ENCODE data around the gene IFITM2. TPM values are rescaled to one million over a fixed set of nuclear protein-coding genes. Genes with fewer than 3 reads are reported as not detected.
"Not testable (repeated sequence)": the region's sequence is repeated elsewhere in the genome, so short reads cannot be mapped to it uniquely, and the experiment has no call there.

The IFITM2 gene
- total RNA-seq, 1 donor from 2014 or later: 5.5 TPM

DNA sequence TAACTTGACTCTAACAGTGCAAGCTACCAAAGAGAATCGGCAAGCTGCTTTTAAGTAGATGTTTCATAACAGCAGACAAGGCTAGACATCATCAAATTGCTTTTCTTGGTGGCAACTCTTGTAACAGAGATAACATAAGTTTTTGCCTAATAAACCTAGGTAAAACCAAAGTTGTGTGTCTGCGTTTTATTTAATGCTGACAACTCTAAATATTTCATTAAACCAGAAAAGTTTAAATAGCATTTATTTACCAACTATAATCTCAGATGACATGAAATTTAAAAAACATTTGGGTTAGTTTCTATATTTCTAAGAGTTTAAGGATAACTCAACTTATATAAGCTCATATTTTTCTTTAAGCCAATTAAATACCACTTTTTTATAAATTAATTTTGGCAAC lies 32.3 kb downstream of the IFITM2 start:
- no peak for DNase-seq (ENCODE audit: low spot score)

DNA sequence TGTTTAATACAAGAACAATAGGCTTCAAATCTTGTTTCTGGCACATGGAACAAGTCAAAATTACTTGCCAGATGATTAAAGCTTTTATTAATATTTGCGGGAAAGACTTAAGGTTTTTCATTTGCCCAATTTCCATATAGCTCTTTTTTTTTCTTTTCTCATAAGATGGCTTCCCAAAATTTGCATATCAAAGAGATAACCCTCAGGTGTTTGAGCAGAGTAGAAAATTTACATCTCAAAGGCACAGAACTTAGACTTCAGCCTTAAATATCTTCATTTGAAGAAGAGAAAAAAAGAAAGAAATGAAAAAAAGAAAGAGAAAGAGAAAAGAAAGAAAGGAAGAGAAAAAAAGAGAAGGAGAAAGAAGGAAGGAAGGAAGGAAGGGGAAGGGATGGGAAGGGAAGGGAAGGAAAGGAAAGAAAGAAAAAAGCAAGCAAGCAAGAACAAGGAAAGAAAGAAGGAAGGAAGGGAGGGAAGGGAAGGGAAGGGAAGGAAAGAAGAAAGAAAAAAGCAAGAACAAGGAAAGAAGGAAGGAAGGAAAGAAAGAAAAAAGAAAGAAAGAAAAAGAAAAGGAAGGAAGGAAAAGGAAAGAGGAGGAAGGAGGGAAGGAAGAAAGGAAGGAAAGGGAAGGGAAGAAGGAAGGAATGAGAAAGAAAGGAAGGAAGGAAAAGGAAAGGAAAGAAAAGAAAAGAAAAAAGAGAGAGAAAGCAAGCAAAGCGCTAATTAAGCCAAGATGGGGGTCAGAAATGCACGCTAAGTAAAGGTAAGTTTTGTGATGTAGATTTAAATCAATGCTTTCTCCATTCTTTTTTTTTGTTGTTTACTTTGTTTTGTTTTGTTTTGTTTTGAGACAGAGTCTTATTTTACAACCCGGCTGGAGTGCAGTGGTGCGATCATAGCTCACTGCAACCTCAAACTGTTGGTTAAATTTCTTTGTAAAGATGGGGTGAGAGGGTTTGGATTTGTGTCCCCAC lies 33.2 kb downstream of the IFITM2 start:
- no peak for DNase-seq (ENCODE audit: low spot score)

DNA sequence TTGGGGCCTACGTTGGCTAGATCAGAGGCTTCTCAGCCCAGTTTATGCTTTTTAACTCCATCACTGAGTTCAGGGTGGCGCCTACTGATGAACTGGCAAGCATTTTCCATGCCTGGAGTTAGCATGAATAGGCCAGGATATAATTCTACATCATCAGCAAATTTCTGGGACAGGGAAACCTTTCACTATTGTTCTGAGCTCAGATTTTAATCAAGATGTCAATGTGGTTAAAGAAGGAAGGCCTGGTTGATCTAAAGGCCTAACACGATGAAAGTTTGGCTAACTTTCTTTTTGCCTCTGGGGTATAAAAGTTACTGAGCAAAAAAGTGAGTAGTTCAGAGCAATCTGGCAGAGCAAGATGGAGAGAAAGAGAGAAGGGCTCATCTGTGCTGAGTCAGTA lies 34.7 kb downstream of the IFITM2 start:
- DNase-seq (ENCODE audit: low spot score): no peak

DNA sequence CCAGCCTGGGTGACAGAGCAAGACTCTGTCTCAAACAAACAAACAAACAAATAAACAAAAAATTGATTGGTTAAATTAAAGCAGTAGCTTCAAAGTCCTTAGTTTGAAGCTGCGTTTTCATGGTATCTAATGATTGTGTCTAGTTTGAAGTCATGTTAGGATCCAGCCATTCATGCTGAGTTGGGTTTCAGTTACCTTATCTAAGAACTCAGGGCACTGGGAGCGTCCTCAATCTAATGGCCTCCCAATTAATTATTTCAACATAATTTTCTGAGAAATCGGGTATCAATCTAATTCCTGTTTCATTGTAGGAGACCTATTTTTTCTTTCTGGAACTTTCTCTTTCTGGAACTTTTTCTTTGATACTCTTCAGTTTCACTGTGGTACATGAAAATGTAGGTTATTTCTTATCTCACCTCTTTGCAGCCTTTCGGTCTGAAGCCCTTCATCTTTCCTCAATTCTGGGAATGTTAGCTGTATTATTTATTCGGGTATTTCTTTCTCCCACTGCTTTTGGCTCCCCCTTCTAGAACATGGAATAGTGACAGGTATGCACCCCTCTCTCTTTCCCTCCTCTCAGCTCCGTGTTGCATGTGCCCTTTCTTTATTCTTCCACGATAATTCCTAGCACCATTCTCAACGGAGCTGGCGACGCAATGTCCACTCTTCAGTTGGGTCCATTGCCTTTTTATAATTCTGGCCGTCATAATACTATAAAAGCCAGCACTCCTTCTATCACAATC lies 37.4 kb downstream of the IFITM2 start:
- no peak for DNase-seq (ENCODE audit: low spot score)

DNA sequence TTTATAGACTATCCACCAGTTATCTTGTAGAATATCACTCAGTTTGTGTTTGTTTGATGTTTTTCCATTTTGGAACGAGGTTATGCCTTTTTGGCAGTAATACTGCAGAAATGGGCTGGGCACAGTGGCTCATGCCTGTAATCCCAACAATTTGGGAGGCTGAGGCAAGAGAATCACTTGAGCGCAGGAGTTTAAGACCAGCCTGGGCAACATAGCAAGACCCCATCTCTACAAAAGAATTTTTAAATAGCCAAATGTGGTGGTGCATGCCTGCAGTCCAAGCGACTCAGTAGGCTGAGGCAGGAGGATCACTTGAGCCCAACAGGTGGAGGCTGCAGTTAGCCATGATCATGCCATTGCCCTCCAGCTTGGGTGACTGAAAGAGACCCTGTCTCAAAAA lies 38.9 kb downstream of the IFITM2 start:
- DNase-seq (ENCODE audit: low spot score): no peak

DNA sequence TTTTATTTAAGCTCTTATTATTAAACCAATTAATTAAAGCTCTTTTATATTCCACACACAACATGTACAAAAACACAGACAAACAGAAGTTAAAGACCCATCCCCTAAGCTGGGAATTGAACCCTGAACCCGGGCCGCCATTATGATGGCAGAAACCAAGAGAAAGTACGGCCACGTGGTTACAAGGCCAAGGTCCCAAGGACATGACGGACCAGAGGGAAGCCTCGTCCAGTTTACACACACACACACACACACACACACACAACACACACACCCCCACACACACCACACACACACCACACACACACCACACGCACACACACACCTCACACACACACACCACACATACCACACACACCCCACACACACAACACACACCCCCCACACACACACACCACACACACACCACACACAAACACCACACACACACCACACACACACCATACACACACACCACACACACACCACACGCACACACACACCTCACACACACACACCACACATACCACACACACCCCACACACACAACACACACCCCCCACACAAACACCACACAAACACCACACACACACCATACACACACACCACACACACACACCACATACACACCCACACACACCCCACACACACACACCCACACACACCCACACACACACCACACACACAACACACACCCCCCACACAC lies 41.8 kb downstream of the IFITM2 start:
- DNase-seq (ENCODE audit: low spot score): not testable (repeated sequence)

DNA sequence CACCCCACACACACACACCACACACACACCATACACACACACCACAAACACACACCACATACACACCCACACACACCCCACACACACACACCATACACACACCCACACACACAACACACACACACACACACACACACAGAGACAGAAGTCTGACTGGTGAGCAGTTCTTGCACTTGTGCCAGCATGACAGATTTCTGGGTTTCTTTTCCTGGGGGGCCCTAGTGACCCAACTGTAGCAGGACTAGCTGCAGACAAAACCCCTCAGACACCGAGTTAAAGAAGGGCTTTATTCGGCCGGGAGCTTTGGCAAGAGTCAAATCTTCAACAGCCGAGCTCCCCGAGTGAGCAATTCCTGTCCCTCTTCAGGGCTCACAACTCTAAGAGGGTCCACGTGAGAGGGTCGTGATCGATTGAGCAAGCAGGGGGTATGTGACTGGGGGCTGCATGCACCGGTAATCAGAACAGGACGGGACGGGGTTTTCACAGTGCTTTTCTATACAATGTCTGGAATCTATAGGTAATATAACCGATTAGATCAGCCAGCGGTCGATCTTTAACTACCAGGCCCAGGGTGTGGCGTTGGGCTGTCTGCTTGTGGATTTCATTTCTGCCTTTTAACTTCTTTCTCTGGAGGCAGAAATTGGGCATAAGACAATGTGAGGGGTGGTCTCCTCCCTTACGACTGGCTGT lies 42.6 kb downstream of the IFITM2 start:
- DNase-seq (ENCODE audit: low spot score): peak; percentile 48

DNA sequence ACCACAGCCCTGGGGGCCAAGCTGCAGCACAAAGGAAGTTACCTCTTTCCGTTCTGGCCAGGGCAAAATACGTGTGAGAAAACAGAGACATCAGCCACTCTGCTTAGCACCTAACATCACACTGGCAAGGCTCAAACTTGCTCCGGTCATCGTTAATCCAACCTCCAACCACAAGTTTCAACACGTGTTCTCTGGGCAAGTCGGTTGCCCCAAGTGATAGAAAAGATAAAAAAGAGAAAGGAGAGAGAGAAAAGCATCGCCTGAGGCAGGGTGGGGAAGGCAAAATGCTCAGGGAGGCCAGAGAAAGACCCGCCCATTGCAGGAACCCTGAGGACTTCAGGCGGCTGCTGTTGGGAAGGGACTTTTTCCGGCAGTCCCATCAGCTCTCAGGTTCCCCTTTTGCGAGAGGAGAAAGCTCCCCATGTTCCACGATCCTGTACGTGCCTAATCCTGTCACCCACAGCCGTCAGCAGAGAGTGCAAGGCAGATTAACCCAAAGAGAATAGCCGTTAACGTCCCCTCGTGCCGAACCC lies 43.2 kb downstream of the IFITM2 start:
- DNase-seq (ENCODE audit: low spot score): peak; percentile 77

DNA sequence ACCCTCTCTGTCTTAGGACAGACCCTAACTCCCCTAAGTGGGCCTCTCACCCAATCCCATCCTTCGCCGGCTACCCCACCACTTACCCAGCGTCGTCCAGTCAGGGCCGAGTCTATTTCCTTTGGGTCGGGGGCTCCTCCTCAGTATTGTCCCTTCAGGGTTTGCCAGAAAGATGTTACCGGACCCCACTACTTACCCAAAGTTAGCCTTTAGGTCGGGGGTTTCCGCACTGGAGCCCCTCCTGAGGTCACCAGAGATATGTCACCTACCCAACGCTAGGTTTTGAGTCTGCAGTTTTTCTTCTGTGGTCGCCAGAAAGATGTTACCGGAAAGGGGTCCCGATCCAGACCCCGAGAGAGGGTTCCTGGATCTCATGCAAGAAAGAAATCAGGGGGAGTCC lies 43.8 kb downstream of the IFITM2 start:
- no peak for DNase-seq (ENCODE audit: low spot score)

DNA sequence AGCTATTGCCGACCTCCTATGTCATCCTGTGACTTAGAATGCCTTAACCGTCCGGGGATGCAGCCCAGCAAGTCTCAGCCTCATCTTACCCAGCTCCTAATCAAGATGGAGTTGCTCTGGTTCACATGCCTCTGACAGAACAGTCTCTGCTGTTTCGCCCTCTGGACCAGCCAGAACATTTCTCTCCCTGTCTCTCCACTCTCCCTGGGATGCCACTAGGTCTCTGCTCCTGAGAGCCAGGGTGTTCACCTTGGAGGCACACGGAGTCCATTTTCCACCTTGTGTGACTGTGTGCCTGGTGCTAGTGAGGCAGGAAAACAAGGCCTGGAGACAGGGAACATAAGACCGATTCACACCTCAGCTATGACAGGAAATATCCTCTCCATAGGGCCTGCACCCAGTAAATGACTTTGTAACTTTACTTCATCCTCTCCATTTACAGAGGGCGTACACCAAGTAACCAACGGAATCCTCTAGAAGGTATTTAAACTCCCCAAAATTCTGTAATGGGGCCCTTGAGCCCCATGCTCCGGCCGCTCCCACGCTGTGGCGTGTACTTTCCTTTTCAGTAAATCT lies 44.9 kb downstream of the IFITM2 start:
- no peak for DNase-seq (ENCODE audit: low spot score)

DNA sequence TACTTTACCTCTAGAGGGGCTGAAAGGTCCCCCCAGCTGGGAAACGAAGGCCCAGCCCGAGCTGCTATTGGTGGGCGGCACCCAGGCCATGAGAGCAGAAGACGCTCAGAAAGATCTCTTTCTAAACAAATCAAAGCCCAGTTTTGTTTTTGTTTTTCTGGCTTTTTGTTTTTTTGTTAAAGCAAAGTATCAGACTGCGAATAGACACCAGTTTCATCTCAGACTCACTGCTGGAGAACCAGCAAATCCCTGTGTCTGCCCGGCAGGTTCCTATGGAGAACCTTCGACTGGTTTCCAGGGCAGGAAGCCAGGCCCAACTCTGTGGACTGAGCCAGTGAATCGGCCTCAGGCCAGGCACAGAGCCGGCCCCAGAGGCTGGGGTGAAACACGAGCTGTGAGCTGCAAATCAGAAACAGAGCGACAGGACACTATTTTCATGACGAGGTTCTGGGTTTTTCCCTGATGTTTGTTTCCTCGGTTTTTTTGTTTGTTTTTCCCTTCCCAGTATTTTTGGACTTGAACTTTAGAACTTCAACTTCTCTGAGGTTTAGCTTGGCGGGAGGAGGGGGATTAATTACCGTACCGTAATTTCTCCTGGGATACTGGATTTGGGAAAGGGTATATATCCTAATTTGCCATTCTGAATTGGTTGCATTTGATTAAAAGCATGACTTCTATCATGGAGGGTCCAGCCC lies 45.7 kb downstream of the IFITM2 start:
- DNase-seq (ENCODE audit: low spot score): peak; percentile 94

DNA sequence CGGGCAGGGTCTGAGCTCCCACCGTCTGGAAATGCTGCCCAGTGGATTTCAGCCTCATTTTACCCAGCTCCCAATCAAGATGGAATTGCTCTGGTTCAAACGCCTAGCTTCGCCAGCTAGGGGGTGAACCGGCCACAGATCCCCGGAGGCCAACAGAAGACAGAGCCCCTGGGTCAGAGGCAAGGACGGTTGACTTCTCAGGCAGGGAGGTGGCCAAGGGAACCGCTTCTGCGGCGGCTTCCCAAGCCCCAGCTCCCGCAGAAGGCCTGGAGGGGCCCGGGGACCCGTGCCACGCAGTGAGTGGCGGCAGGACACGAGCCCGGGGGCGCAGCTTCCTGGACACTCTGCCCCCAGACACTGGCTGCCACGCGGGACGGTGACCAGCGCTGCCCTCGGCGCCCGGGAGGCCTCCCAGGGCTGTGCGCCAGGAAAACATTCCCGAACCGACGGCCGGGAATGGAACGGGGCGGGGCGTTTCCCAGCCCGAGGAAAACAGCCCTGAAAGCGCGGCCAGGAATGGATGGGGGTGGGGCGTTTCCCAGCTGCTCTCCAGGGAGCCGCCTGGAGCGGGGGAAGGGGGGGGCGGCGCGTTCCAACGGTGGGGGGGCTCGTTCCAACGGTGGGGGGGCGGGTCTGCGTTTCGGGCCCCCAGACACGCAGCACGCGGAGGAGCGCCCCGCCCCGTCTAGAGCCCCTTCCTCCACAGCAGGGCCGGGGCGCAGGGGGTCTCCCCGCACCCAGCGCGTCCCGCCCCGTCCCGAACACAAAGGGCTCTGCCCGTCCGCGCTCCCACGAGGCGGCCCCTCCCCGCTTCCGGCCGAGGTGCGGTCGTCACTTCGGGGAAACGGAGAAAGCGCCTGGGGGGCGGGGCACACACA lies 48.2 kb downstream of the IFITM2 start:
- peak; percentile 97 for DNase-seq (ENCODE audit: low spot score)

DNA sequence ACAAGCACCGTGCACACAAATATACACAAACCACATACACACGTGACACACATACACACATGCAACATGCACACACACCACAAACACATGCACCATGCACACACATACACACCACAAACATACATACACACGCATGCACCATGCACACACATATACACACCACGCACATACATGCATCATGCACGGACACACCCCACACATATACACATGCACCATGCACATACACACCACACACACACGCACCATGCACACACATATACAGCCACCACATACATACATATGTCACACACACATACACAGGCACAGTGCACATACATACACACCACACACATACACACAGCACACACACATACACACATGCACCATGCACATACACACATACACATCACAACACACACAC lies 49.0 kb downstream of the IFITM2 start:
- no peak for DNase-seq (ENCODE audit: low spot score)

DNA sequence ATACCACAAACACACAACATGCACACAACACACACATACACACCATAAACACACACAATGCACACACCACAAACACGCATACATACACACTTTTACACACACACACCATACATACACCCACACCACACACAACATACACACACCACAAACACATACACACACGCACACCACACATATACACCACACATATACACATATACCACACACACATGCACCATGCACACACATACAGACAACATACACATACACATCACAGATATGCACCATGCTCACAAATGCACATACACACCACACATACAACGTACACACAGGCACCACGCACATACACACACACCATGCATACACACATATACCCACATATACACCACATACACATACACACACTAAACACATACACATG lies 50.0 kb downstream of the IFITM2 start:
- DNase-seq (ENCODE audit: low spot score): no peak

DNA sequence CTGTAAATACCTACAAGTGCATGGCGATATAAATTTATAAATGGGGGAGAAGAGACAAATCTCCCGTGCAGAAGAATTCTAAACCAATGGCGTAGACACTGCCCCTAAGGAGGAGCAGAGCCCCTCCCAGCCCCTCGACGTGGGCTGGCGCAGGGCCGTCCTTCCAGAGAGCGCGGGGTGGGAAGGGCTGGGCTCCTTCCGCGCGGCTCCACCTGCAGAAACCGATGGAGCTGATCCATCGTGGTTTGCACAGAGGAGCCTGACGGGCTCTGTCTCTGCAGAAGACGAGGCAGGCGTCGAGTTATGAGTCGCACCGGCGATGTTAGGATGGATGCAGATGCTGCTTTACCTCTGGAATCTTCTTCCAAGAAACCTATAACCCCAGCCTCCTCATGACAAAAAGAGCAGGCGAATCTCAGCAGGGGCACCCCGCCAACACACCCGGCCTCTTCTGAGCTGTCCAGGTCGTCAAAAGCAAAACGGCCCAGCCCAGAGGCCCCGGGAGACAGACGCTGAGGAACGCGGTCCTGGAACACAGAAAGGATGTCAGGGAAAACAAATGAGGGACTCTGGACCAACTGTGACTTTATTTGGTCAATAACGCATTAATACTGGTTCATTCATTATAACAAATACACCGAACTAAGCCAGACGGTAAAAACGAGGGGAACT lies 50.6 kb downstream of the IFITM2 start:
- DNase-seq (ENCODE audit: low spot score): no peak

All from umbilical cord (tissue), 2 donors.